ENCODE measurements around the gene TADA3. TPM values are rescaled to one million over a fixed set of nuclear protein-coding genes. Genes with fewer than 3 reads are reported as not detected.

Gene TADA3
- total and polyA plus RNA-seq, 2 experiments from 2014 or later, result 97.2 to 137 TPM

DNA sequence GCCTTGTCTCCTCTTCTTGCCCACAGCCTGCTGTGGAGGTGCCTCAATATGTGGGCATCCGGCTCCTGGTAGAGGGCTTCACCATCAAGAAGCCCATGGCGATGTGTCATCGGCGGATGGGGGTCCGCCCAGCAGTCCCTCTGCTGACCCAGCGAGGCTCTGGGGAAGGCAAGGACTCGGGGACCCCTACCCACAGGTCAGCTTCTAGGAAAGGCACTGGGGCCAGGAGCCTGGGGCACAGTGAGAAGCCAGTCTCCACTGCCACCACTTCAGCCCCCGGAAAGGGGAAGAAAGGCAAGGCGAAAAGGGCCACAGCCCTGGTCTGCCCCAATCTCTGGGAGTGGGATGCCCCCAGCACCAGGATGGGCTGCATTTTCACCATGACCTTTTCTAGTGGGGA lies 40.8 kb upstream of the TADA3 start:
- H3K27ac ChIP-seq, result no peak overlapping the region
- no peak for DNase-seq (ENCODE audit: low read depth in 1 of 2, low spot score in 1 of 2)
- TF ChIP-seq, protein P1, sequence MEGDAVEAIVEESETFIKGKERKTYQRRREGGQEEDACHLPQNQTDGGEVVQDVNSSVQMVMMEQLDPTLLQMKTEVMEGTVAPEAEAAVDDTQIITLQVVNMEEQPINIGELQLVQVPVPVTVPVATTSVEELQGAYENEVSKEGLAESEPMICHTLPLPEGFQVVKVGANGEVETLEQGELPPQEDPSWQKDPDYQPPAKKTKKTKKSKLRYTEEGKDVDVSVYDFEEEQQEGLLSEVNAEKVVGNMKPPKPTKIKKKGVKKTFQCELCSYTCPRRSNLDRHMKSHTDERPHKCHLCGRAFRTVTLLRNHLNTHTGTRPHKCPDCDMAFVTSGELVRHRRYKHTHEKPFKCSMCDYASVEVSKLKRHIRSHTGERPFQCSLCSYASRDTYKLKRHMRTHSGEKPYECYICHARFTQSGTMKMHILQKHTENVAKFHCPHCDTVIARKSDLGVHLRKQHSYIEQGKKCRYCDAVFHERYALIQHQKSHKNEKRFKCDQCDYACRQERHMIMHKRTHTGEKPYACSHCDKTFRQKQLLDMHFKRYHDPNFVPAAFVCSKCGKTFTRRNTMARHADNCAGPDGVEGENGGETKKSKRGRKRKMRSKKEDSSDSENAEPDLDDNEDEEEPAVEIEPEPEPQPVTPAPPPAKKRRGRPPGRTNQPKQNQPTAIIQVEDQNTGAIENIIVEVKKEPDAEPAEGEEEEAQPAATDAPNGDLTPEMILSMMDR (IDR thresholded peaks at IDR 0.05; ENCODE audit: low read depth, low read length), result no peak
- peaks cover 10% of the 10 kb centered on the region for H3K36me3 ChIP-seq
- no peak overlapping the region for H3K4me3 ChIP-seq
- H3K27me3 ChIP-seq, result no peaks in the 10 kb centered on the region
- H3K9me3 ChIP-seq (ENCODE audit: low read depth), result no peaks in the 10 kb centered on the region
- H3K4me1 ChIP-seq (ENCODE audit: low read depth), result no peaks in the 10 kb centered on the region

- H3K4me3 ChIP-seq, result no peak overlapping the region
- peaks cover 10% of the 10 kb centered on the region for H3K36me3 ChIP-seq
- no peaks in the 10 kb centered on the region for H3K4me1 ChIP-seq (ENCODE audit: low read depth)
- TF ChIP-seq, protein P1 (IDR thresholded peaks at IDR 0.05; ENCODE audit: low read depth, low read length), result no peak
- H3K27me3 ChIP-seq, result no peaks in the 10 kb centered on the region
- no peak for DNase-seq (ENCODE audit: low read depth in 1 of 2, low spot score in 1 of 2)
- no peaks in the 10 kb centered on the region for H3K9me3 ChIP-seq (ENCODE audit: low read depth)
- H3K27ac ChIP-seq, result no peak overlapping the region
Observed at GRCh38 chr3:9831253-9831652, 39.0 kb upstream of the TADA3 start.

- H3K27me3 ChIP-seq, result no peaks in the 10 kb centered on the region
- H3K27ac ChIP-seq, result peak overlapping the region; percentile 25
- H3K4me3 ChIP-seq, result no peak overlapping the region
- no peaks in the 10 kb centered on the region for H3K9me3 ChIP-seq (ENCODE audit: low read depth)
- DNase-seq (ENCODE audit: low read depth in 1 of 2, low spot score in 1 of 2), result no peak
- H3K4me1 ChIP-seq (ENCODE audit: low read depth), result no peaks in the 10 kb centered on the region
- TF ChIP-seq, protein P1 (IDR thresholded peaks at IDR 0.05; ENCODE audit: low read depth, low read length), result no peak
- H3K36me3 ChIP-seq, result peaks cover 6% of the 10 kb centered on the region
Observed at GRCh38 chr3:9828801-9829755, 36.8 kb upstream of the TADA3 start.

DNA sequence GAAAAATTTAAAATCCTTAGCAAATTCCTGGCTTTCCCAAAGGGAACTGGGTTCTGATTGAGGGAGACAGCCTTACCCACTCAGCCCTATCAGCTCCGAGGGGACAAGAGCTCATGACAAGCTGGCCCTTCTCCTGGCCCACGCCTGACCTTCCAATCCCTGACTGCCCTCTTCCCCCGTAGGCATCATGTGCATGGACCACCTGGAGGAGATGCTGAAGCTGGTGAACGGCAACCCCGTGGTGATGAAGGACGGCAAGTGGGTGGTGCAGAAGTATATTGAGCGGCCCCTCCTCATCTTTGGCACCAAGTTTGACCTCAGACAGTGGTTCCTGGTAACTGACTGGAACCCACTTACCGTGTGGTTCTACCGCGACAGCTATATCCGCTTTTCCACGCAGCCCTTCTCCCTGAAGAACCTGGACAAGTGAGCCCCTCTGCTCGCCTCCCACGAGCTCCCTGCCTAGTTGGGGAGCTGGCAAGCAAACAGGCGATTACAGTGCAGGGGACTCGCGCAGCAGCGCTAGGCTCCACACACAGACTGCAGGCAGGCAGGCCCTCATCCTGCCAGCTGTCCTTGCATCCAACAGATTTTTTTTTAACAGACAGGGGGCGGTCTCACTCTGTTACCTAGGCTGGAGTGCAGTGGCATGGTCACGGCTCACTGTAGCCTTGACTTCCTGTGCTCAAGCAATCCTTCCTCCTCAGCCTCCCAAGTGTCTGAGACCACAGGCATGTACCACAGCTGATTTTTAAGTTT lies 34.7 kb upstream of the TADA3 start:
- H3K27me3 ChIP-seq, result no peaks in the 10 kb centered on the region
- TF ChIP-seq, protein P1 (IDR thresholded peaks at IDR 0.05; ENCODE audit: low read depth, low read length), result no peak
- peak in 1 of 2 donors; percentile 32 for DNase-seq (ENCODE audit: low read depth in 1 of 2, low spot score in 1 of 2)

DNA sequence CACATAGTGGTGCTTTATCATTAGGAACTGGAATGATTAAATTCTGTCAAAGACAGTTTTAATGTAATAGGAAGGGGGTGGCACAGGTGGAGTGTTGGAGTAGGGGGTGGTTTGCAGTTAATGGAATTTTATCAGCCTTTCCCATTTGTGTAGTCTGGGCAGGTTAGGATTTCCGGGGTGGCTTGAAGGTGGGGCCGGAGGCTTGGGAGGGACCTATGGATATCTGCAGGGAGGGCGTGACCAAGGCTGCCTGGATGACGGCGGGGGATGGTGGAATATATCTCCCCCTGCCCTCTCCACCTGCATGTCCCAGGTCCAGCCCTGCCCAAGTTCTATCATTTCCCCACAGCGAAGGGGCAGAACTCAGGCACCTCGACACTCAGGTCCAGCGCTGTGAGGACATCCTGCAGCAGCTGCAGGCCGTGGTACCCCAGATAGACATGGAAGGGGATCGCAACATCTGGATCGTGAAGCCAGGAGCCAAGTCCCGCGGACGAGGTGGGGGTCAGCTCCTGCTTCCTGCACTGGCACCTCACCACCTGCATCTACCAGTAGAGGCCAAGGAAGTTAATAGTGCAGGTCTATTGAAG lies 33.3 kb upstream of the TADA3 start:
- Histone ChIP-seq H3K4me3 (no peak overlapping the region), H3K27me3 (no peaks in the 10 kb centered on the region), H3K9me3 (ENCODE audit: low read depth) (no peaks in the 10 kb centered on the region), H3K27ac (no peak overlapping the region), H3K36me3 (peaks cover 6% of the 10 kb centered on the region), H3K4me1 (ENCODE audit: low read depth) (no peaks in the 10 kb centered on the region)
- no peak for DNase-seq (ENCODE audit: low read depth in 1 of 2, low spot score in 1 of 2)
- TF ChIP-seq, protein P1 (IDR thresholded peaks at IDR 0.05; ENCODE audit: low read depth, low read length), result no peak

More for the DNA sequence above, 34.7 kb upstream of the TADA3 start:
- Histone ChIP-seq H3K4me3 (no peak overlapping the region), H3K36me3 (peaks cover 6% of the 10 kb centered on the region), H3K4me1 (ENCODE audit: low read depth) (no peaks in the 10 kb centered on the region), H3K27ac (no peak overlapping the region), H3K9me3 (ENCODE audit: low read depth) (no peaks in the 10 kb centered on the region)

All from cardiac muscle cell (in vitro differentiated cells and primary cell).